ENCODE results near the gene ETV7.

GRCh38 chr6:36333171-36333895 lies 54.1 kb downstream of the ETV7 start:
- no peak for TF ChIP-seq POU6F1 (CRISPR knock-in tag; IDR thresholded peaks at IDR 0.05; ENCODE audit: borderline replicate concordance, low read depth)
- no peak for TF ChIP-seq CSDC2 (CRISPR knock-in tag; IDR thresholded peaks at IDR 0.05)
- TF ChIP-seq CREB5 (CRISPR knock-in tag; IDR thresholded peaks at IDR 0.05; ENCODE audit: low read depth) = no peak
- TF ChIP-seq ZFP3 (CRISPR knock-in tag; IDR thresholded peaks at IDR 0.05) = no peak
- no peak for TF ChIP-seq ZFP30 (CRISPR knock-in tag; IDR thresholded peaks at IDR 0.05)
- TF ChIP-seq ESRRG (CRISPR knock-in tag; IDR thresholded peaks at IDR 0.05) = no peak
- TF ChIP-seq, protein P1, sequence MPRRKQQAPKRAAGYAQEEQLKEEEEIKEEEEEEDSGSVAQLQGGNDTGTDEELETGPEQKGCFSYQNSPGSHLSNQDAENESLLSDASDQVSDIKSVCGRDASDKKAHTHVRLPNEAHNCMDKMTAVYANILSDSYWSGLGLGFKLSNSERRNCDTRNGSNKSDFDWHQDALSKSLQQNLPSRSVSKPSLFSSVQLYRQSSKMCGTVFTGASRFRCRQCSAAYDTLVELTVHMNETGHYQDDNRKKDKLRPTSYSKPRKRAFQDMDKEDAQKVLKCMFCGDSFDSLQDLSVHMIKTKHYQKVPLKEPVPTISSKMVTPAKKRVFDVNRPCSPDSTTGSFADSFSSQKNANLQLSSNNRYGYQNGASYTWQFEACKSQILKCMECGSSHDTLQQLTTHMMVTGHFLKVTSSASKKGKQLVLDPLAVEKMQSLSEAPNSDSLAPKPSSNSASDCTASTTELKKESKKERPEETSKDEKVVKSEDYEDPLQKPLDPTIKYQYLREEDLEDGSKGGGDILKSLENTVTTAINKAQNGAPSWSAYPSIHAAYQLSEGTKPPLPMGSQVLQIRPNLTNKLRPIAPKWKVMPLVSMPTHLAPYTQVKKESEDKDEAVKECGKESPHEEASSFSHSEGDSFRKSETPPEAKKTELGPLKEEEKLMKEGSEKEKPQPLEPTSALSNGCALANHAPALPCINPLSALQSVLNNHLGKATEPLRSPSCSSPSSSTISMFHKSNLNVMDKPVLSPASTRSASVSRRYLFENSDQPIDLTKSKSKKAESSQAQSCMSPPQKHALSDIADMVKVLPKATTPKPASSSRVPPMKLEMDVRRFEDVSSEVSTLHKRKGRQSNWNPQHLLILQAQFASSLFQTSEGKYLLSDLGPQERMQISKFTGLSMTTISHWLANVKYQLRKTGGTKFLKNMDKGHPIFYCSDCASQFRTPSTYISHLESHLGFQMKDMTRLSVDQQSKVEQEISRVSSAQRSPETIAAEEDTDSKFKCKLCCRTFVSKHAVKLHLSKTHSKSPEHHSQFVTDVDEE (CRISPR knock-in tag; IDR thresholded peaks at IDR 0.05) = no peak
- TF ChIP-seq ZNF70 (CRISPR knock-in tag; IDR thresholded peaks at IDR 0.05) = no peak
- no peak for TF ChIP-seq ZC3H10 (CRISPR knock-in tag; IDR thresholded peaks at IDR 0.05)
- TF ChIP-seq, protein P2, sequence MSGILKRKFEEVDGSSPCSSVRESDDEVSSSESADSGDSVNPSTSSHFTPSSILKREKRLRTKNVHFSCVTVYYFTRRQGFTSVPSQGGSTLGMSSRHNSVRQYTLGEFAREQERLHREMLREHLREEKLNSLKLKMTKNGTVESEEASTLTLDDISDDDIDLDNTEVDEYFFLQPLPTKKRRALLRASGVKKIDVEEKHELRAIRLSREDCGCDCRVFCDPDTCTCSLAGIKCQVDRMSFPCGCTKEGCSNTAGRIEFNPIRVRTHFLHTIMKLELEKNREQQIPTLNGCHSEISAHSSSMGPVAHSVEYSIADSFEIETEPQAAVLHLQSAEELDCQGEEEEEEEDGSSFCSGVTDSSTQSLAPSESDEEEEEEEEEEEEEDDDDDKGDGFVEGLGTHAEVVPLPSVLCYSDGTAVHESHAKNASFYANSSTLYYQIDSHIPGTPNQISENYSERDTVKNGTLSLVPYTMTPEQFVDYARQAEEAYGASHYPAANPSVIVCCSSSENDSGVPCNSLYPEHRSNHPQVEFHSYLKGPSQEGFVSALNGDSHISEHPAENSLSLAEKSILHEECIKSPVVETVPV (CRISPR knock-in tag; IDR thresholded peaks at IDR 0.05) = no peak
